Measurements from ENCODE around the gene SEMA3C.
A peak's percentile ranks its signal among the peaks of the same experiment; 100 is the strongest.

SEMA3C gene

GRCh38 chr7:80884511-80885195 is 34.2 kb downstream of the SEMA3C start:
- no peak for DNase-seq

- DNase-seq, result no peak
Measured at GRCh38 chr7:80883154-80884025, 35.5 kb downstream of the SEMA3C start.

- DNase-seq, result no peak
Measured at GRCh38 chr7:80882213-80882801, 36.5 kb downstream of the SEMA3C start.

- peak; percentile 12 for DNase-seq
Measured at GRCh38 chr7:80881351-80881900, 37.4 kb downstream of the SEMA3C start.

- DNase-seq, result no peak
Measured at GRCh38 chr7:80879849-80880248, 39.0 kb downstream of the SEMA3C start.

- no peak for DNase-seq
Measured at GRCh38 chr7:80876894-80877414, 41.9 kb downstream of the SEMA3C start.

GRCh38 chr7:80875537-80876120 is 43.2 kb downstream of the SEMA3C start:
- DNase-seq, result no peak

- no peak for DNase-seq
Measured at GRCh38 chr7:80873140-80873539, 45.7 kb downstream of the SEMA3C start.

- DNase-seq, result no peak
Measured at GRCh38 chr7:80871228-80871627, 47.6 kb downstream of the SEMA3C start.

GRCh38 chr7:80870813-80871212 is 48.0 kb downstream of the SEMA3C start:
- no peak for DNase-seq

- DNase-seq, result no peak
Measured at GRCh38 chr7:80869821-80870751, 48.8 kb downstream of the SEMA3C start.

GRCh38 chr7:80869106-80869784 is 49.6 kb downstream of the SEMA3C start:
- DNase-seq, result no peak

GRCh38 chr7:80868566-80868965 is 50.3 kb downstream of the SEMA3C start:
- DNase-seq, result no peak

GRCh38 chr7:80860554-80860953 is 58.3 kb downstream of the SEMA3C start:
- no peak for DNase-seq

- DNase-seq, result no peak
Measured at GRCh38 chr7:80859272-80859970, 59.4 kb downstream of the SEMA3C start.

- DNase-seq, result no peak
Measured at GRCh38 chr7:80858141-80858903, 60.5 kb downstream of the SEMA3C start.

GRCh38 chr7:80856769-80857168 is 62.1 kb downstream of the SEMA3C start:
- no peak for DNase-seq

GRCh38 chr7:80851896-80852476 is 66.9 kb downstream of the SEMA3C start:
- DNase-seq, result no peak

- peak; percentile 32 for DNase-seq
Measured at GRCh38 chr7:80848841-80849240, 70.0 kb downstream of the SEMA3C start.

Measured in NCI-H1436 (cell line).